ENCODE data around the gene RTP5.
"Not testable (repeated sequence)": the region's sequence is repeated elsewhere in the genome, so short reads cannot be mapped to it uniquely, and the experiment has no call there.

GRCh38 chr2:241875754-241876527 lies 6.4 kb downstream of the RTP5 start:
- TF ChIP-seq POLR2A, EP300, POLR2AphosphoS5 (IDR thresholded peaks at IDR 0.05): not testable (repeated sequence)
- TF ChIP-seq CTCF (IDR thresholded peaks at IDR 0.05): peak in 2 of 4 experiments; percentile 26 to 45

Measured in gastroesophageal sphincter (tissue), 3 donors.